GM08714 (cell line): Measurements from ENCODE around the gene ZNF605.
"Not testable (repeated sequence)": the region's sequence is repeated elsewhere in the genome, so short reads cannot be mapped to it uniquely, and the experiment has no call there.

Source experiments
- H3K4me3 ChIP-seq: fragments of 200-500 bp; sonication (Bioruptor generic); 2 replicates; pipeline ENCODE4 v1.5.1; 2014; ENCODE audit warnings: mild to moderate bottlenecking, low read length, inconsistent platforms
- ZNF274 ChIP-seq: IDR thresholded peaks from 2 replicates; pipeline ENCODE4 v1.6.1; 2012; ENCODE audit warnings: mild to moderate bottlenecking, low read depth, low read length

ZNF605 gene

GRCh38 chr12:132956011-132956788 lies at the start of gene ZNF605:
ZNF605 (minus strand) TSS chr12:132956306; CDS start chr12:132945635, 10,671 bp downstream.
- peak within 1 kb of the TSS; percentile 88 for H3K4me3 ChIP-seq
- no peak for TF ChIP-seq ZNF274

- TF ChIP-seq ZNF274: no peak
- no peak overlapping the region for H3K4me3 ChIP-seq
Measured at GRCh38 chr12:132998741-132999140, 42.6 kb upstream of the ZNF605 start.

- TF ChIP-seq ZNF274: no peak
- peak overlapping the region; percentile 85 for H3K4me3 ChIP-seq
Measured at GRCh38 chr12:132986885-132987225, 30.7 kb upstream of the ZNF605 start.

GRCh38 chr12:132986001-132986884 lies 30.1 kb upstream of the ZNF605 start, which contains the start of gene ZNF26:
ZNF26 (plus strand) TSS chr12:132986367; CDS start chr12:132986841, 474 bp downstream.
- H3K4me3 ChIP-seq: peak within 1 kb of the TSS; percentile 85
- TF ChIP-seq ZNF274: no peak

- H3K4me3 ChIP-seq: not testable (repeated sequence)
Measured at GRCh38 chr12:132976870-132977269, 20.8 kb upstream of the ZNF605 start.

- no peak for TF ChIP-seq ZNF274
- H3K4me3 ChIP-seq: no peak overlapping the region
Measured at GRCh38 chr12:132972374-132972773, 16.3 kb upstream of the ZNF605 start.

- no peak overlapping the region for H3K4me3 ChIP-seq
- TF ChIP-seq ZNF274: no peak
Measured at GRCh38 chr12:132967736-132968135, 11.6 kb upstream of the ZNF605 start.

GRCh38 chr12:132966676-132967415 lies 10.7 kb upstream of the ZNF605 start:
- H3K4me3 ChIP-seq: no peak overlapping the region
- no peak for TF ChIP-seq ZNF274

GRCh38 chr12:132965796-132966195 lies 9.7 kb upstream of the ZNF605 start:
- no peak overlapping the region for H3K4me3 ChIP-seq
- no peak for TF ChIP-seq ZNF274

GRCh38 chr12:132963947-132964346 lies 7.8 kb upstream of the ZNF605 start:
- H3K4me3 ChIP-seq: not testable (repeated sequence)

GRCh38 chr12:132961790-132962189 lies 5.7 kb upstream of the ZNF605 start:
- H3K4me3 ChIP-seq: not testable (repeated sequence)

GRCh38 chr12:132955094-132956010 lies 754 bp downstream of the ZNF605 start:
- peak overlapping the region; percentile 72 for H3K4me3 ChIP-seq
- no peak for TF ChIP-seq ZNF274

GRCh38 chr12:132954471-132955048 lies 1.5 kb downstream of the ZNF605 start:
- TF ChIP-seq ZNF274: no peak
- no peak overlapping the region for H3K4me3 ChIP-seq

GRCh38 chr12:132953771-132954170 lies 2.3 kb downstream of the ZNF605 start:
- H3K4me3 ChIP-seq: no peak overlapping the region
- no peak for TF ChIP-seq ZNF274
